ENCODE data around the gene ARHGEF10L. TPM values are rescaled to one million over a fixed set of nuclear protein-coding genes. Genes with fewer than 3 reads are reported as not detected.

Gene ARHGEF10L
- total RNA-seq, 1 donor, result 16.8 TPM

GRCh38 chr1:17711577-17711910 lies 172.0 kb downstream of the ARHGEF10L start:
- no peak for TF ChIP-seq CTCF (IDR thresholded peaks at IDR 0.05; ENCODE audit: insufficient read depth, low read depth, low read length)
- no peak for DNase-seq (ENCODE audit: low read depth)
- H3K4me3 ChIP-seq (ENCODE audit: low read depth, low read length), result no peak overlapping the region

- no peak for DNase-seq (ENCODE audit: low read depth)
- no peak for TF ChIP-seq CTCF (IDR thresholded peaks at IDR 0.05; ENCODE audit: insufficient read depth, low read depth, low read length)
- H3K4me3 ChIP-seq (ENCODE audit: low read depth, low read length), result no peak overlapping the region
Observed at GRCh38 chr1:17711941-17712340, 172.4 kb downstream of the ARHGEF10L start.

DNA sequence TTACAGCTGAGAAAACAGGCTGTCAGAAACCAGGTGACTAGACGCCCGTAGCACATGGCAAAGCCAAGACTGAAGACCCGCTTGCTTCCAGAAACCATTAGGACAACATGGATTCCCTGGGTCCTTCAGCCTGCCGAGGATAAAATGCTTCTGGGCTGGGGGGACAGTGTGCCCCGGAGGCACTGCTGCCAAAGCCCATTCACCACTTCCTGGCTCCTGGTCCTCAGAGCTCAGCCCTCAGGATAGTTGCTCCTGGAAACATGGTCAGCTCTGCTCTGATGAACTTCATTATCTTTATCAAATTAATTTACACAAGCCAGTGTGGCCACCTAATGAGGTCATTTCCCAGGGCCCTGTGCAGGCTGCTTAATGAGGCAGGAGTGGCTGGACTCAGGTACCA lies 174.5 kb downstream of the ARHGEF10L start:
- no peak for DNase-seq (ENCODE audit: low read depth)
- no peak for TF ChIP-seq CTCF (IDR thresholded peaks at IDR 0.05; ENCODE audit: insufficient read depth, low read depth, low read length)
- H3K4me3 ChIP-seq (ENCODE audit: low read depth, low read length), result no peak overlapping the region

- H3K4me3 ChIP-seq (ENCODE audit: low read depth, low read length), result no peak overlapping the region
- no peak for TF ChIP-seq CTCF (IDR thresholded peaks at IDR 0.05; ENCODE audit: insufficient read depth, low read depth, low read length)
- DNase-seq (ENCODE audit: low read depth), result no peak
Observed at GRCh38 chr1:17717594-17718535, 178.4 kb downstream of the ARHGEF10L start.

DNA sequence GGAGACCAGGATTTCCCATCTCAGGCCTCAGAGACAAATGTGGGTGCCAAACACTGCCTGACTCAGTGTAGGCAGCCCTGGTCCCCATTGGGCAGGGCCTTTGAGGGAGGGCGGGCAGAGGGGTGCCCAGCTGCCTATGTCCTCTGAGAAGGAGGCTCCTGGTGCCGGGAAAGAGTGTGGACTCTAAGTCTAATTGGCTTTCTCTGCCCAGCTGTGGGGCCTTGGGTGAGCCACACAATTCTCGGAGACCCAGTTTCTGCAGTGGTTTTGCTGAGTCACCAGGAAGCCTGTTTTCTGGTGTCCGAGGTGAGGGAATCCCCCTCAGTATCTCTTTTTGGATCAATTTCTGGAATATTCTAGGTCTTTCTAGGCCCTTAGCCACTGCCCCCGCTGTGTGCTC lies 180.4 kb downstream of the ARHGEF10L start:
- no peak for DNase-seq (ENCODE audit: low read depth)
- no peak overlapping the region for H3K4me3 ChIP-seq (ENCODE audit: low read depth, low read length)
- TF ChIP-seq CTCF (IDR thresholded peaks at IDR 0.05; ENCODE audit: insufficient read depth, low read depth, low read length), result no peak

- no peak for DNase-seq (ENCODE audit: low read depth)
- no peak for TF ChIP-seq CTCF (IDR thresholded peaks at IDR 0.05; ENCODE audit: insufficient read depth, low read depth, low read length)
- H3K4me3 ChIP-seq (ENCODE audit: low read depth, low read length), result no peak overlapping the region
Observed at GRCh38 chr1:17721444-17721843, 181.9 kb downstream of the ARHGEF10L start.
